ENCODE results near the gene RAD51B. TPM values are rescaled to one million over a fixed set of nuclear protein-coding genes. Genes with fewer than 3 reads are reported as not detected.

RAD51B gene
- total RNA-seq, 2 donors from 2014 or later: 9.3 to 12.1 TPM

- Histone ChIP-seq H3K4me3 (no peak overlapping the region), H3K9me3 (no peaks in the 10 kb centered on the region), H3K4me1 (ENCODE audit: control insufficient read depth in 1 of 2, low read depth in 2 of 2) (peaks cover 14 to 56% of the 10 kb centered on the region in 2 donors), H3K27ac (no peak overlapping the region), H3K36me3 (no peaks in the 10 kb centered on the region), H3K27me3 (replicated peaks; ENCODE audit: insufficient read depth) (no peaks in the 10 kb centered on the region)
- DNase-seq (ENCODE audit: low spot score): no peak
- no peak for TF ChIP-seq CTCF (IDR thresholded peaks at IDR 0.05)
- no peak for ATAC-seq (ENCODE audit: insufficient number of reproducible peaks, low FRiP score, low read depth)
These were observed 688.0 kb downstream of the RAD51B start for GRCh38 chr14:68507544-68508081.

- no peaks in the 10 kb centered on the region for H3K9me3 ChIP-seq
- H3K27me3 ChIP-seq (replicated peaks; ENCODE audit: insufficient read depth): no peaks in the 10 kb centered on the region
- peaks cover 14 to 65% of the 10 kb centered on the region in 2 donors for H3K4me1 ChIP-seq (ENCODE audit: control insufficient read depth in 1 of 2, low read depth in 2 of 2)
- H3K4me3 ChIP-seq: no peak overlapping the region
- no peak for DNase-seq (ENCODE audit: low spot score)
- H3K27ac ChIP-seq: no peak overlapping the region
- H3K36me3 ChIP-seq: no peaks in the 10 kb centered on the region
- no peak for ATAC-seq (ENCODE audit: insufficient number of reproducible peaks, low FRiP score, low read depth)
- TF ChIP-seq CTCF (IDR thresholded peaks at IDR 0.05): no peak
These were observed 689.0 kb downstream of the RAD51B start for GRCh38 chr14:68508581-68508980.

- Histone ChIP-seq H3K4me1 (ENCODE audit: control insufficient read depth in 1 of 2, low read depth in 2 of 2) (peaks cover 14 to 66% of the 10 kb centered on the region in 2 donors), H3K4me3 (no peak overlapping the region), H3K27me3 (replicated peaks; ENCODE audit: insufficient read depth) (no peaks in the 10 kb centered on the region), H3K27ac (peak overlapping the region; percentile 56 to 65), H3K36me3 (no peaks in the 10 kb centered on the region), H3K9me3 (no peaks in the 10 kb centered on the region)
- ATAC-seq (ENCODE audit: insufficient number of reproducible peaks, low FRiP score, low read depth) (no peak), DNase-seq (ENCODE audit: low spot score) (no peak)
- no peak for TF ChIP-seq CTCF (IDR thresholded peaks at IDR 0.05)
These were observed 689.8 kb downstream of the RAD51B start for GRCh38 chr14:68509188-68509983.

GRCh38 chr14:68510201-68511128 lies 690.9 kb downstream of the RAD51B start:
- TF ChIP-seq CTCF (IDR thresholded peaks at IDR 0.05): no peak
- DNase-seq (ENCODE audit: low spot score): peak; percentile 73
- ATAC-seq (ENCODE audit: insufficient number of reproducible peaks, low FRiP score, low read depth): peak; percentile 58
- Histone ChIP-seq H3K27me3 (replicated peaks; ENCODE audit: insufficient read depth) (no peaks in the 10 kb centered on the region), H3K9me3 (no peaks in the 10 kb centered on the region), H3K36me3 (no peaks in the 10 kb centered on the region), H3K4me1 (ENCODE audit: control insufficient read depth in 1 of 2, low read depth in 2 of 2) (peaks cover 14 to 64% of the 10 kb centered on the region in 2 donors), H3K4me3 (no peak overlapping the region), H3K27ac (peak overlapping the region; percentile 56 to 65)

Measured in thoracic aorta (tissue), 2 donors.